ENCODE results near the gene KATNAL2. TPM values are rescaled to one million over a fixed set of nuclear protein-coding genes. Genes with fewer than 3 reads are reported as not detected.

Gene KATNAL2
- total RNA-seq, 1 experiment from 2014 or later, result 21.7 TPM

DNA sequence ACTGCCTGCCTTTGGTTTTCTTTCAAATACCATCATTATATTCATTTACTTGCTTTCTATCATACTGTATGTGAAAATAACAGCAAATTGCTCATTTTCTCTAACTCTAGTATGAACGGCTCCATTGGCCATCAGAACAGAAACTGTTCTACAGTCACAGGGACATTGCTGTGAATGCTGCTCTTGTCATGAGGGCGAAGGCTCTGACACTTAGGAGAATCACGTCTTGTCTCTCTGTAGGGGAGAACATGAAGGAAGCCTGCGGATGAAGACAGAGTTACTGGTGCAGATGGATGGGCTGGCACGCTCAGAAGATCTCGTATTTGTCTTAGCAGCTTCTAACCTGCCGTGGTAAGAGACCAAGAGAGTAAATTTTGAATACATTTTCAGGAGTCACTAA, 159.7 kb downstream of the KATNAL2 start:
- Histone ChIP-seq H2BK120ac (ENCODE audit: low read depth, low read length, poor library complexity, severe bottlenecking) (no peak overlapping the region), H3K14ac (ENCODE audit: insufficient read depth, low read length) (no peak overlapping the region), H4K5ac (ENCODE audit: insufficient read length, low read depth, low read length) (no peak overlapping the region), H3K4me2 (ENCODE audit: insufficient read depth, insufficient read length, low read length) (no peak overlapping the region), H2BK20ac (ENCODE audit: low read depth, low read length, poor library complexity, severe bottlenecking) (no peak overlapping the region), H2BK12ac (ENCODE audit: insufficient read length, low read depth, low read length) (no peak overlapping the region), H3K4me1 (ENCODE audit: insufficient read depth, low read length) (no peaks in the 10 kb centered on the region), H3K27ac (ENCODE audit: insufficient read length, low read depth, low read length) (no peak overlapping the region), H3K27me3 (ENCODE audit: insufficient read depth, low read length) (no peaks in the 10 kb centered on the region), H3K4ac (ENCODE audit: low read depth, low read length) (no peak overlapping the region), H2AFZ (ENCODE audit: low read length) (no peak overlapping the region), H3T11ph (ENCODE audit: low read length) (no peak overlapping the region), H3K79me2 (ENCODE audit: insufficient read depth, low read length) (no peaks in the 10 kb centered on the region), H2BK5ac (ENCODE audit: insufficient read length, low read length) (no peak overlapping the region), H4K20me1 (ENCODE audit: control insufficient read depth, insufficient read depth, insufficient read length) (no peaks in the 10 kb centered on the region), H3K56ac (ENCODE audit: insufficient read length, low read depth, low read length) (no peak overlapping the region), H3K23me2 (ENCODE audit: insufficient read length, low read depth, low read length, poor library complexity, severe bottlenecking) (no peaks in the 10 kb centered on the region), H3K23ac (ENCODE audit: insufficient read length, low read depth, low read length) (no peak overlapping the region), H3K79me1 (ENCODE audit: insufficient read depth, low read depth, low read length, poor library complexity, severe bottlenecking) (no peaks in the 10 kb centered on the region), H4K8ac (replicated peaks; ENCODE audit: insufficient read length, low read depth, low read length) (no peak overlapping the region), H3K9me3 (ENCODE audit: control insufficient read depth, low read depth, low read length) (no peaks in the 10 kb centered on the region), H2BK15ac (ENCODE audit: low read depth, low read length) (no peak overlapping the region), H4K91ac (ENCODE audit: insufficient read length, low read depth, low read length) (no peak overlapping the region), H3K9ac (ENCODE audit: extremely low read depth, insufficient read length, low read length) (no peak overlapping the region), H2AK5ac (ENCODE audit: insufficient read length, low read length) (no peak overlapping the region), H3K18ac (ENCODE audit: insufficient read length, low read depth, low read length) (no peak overlapping the region)
- no peaks in the 10 kb centered on the region for H3K36me3 Mint-ChIP-seq (ENCODE audit: insufficient read depth in 1 of 3, low read depth in 3 of 3)
- TF ChIP-seq, protein P1, sequence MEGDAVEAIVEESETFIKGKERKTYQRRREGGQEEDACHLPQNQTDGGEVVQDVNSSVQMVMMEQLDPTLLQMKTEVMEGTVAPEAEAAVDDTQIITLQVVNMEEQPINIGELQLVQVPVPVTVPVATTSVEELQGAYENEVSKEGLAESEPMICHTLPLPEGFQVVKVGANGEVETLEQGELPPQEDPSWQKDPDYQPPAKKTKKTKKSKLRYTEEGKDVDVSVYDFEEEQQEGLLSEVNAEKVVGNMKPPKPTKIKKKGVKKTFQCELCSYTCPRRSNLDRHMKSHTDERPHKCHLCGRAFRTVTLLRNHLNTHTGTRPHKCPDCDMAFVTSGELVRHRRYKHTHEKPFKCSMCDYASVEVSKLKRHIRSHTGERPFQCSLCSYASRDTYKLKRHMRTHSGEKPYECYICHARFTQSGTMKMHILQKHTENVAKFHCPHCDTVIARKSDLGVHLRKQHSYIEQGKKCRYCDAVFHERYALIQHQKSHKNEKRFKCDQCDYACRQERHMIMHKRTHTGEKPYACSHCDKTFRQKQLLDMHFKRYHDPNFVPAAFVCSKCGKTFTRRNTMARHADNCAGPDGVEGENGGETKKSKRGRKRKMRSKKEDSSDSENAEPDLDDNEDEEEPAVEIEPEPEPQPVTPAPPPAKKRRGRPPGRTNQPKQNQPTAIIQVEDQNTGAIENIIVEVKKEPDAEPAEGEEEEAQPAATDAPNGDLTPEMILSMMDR (conservative IDR thresholded peaks at IDR 0.05), result no peak
- H3K27me3 Mint-ChIP-seq (ENCODE audit: low read depth), result no peaks in the 10 kb centered on the region
- no CpG with 5 or more reads among the region's 7 CpGs for WGBS (ENCODE audit: extremely low coverage, insufficient read length, low lambda C conversion rate)
- DNase-seq, result no peak
- peaks cover 9% of the 10 kb centered on the region in 2 experiments for H3K4me1 Mint-ChIP-seq
- no peak overlapping the region for H3K27ac Mint-ChIP-seq
- H3K9me3 Mint-ChIP-seq, result no peaks in the 10 kb centered on the region
- H3K4me3 Mint-ChIP-seq, result no peak overlapping the region
